Fibroblast of villous mesenchyme (primary cell): ENCODE data around the gene SERINC1. TPM values are rescaled to one million over a fixed set of nuclear protein-coding genes. Genes with fewer than 3 reads are reported as not detected.
"Not testable (repeated sequence)": the region's sequence is repeated elsewhere in the genome, so short reads cannot be mapped to it uniquely, and the experiment has no call there.

ENCODE experiments used
- DNase-seq: peaks from one replicate; pipeline ENCODE4 v3.0.0-alpha.2; 2010; ENCODE audit warnings: low read depth
- H3K4me3 ChIP-seq: 2 replicates; pipeline ENCODE4 v1.5.1; 2011; ENCODE audit warnings: low read depth, mild to moderate bottlenecking, low read length
- total RNA-seq: library from RNA; depleted of rRNA; stranded (reverse); fragments of >200 nt; gene quantifications from 2 replicates; pipeline ENCODE4 v1.2.3, GENCODE V29; 2012
- TF ChIP-seq, protein P1 (sequence below): IDR thresholded peaks from 2 replicates; pipeline ENCODE4 v1.5.1; 2012; ENCODE audit warnings: low read depth, mild to moderate bottlenecking, low read length; ENCODE audit not compliant: insufficient read depth

The SERINC1 gene
- total RNA-seq, 1 donor: 246 TPM

DNA sequence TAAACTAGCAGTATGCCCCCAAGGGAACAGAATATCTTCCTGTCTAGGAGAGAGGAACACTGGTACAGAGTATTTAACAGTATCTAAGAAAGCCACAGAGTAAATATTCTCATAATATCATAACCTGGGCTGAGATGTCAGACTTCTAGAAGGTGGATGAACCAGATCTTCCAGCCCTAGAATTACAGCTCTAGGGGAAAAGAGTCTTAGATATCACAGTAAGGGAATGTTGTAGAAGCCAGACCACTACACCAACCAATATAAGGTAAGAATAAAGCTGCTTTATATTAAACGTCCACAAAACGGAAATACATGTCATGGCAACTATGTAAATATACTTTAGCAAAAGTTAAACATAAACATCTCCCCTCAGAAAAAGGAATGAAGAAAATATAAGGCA is 12.4 kb downstream of the SERINC1 start:
- no peak overlapping the region for H3K4me3 ChIP-seq
- peak; percentile 7 for DNase-seq
- TF ChIP-seq, protein P1, sequence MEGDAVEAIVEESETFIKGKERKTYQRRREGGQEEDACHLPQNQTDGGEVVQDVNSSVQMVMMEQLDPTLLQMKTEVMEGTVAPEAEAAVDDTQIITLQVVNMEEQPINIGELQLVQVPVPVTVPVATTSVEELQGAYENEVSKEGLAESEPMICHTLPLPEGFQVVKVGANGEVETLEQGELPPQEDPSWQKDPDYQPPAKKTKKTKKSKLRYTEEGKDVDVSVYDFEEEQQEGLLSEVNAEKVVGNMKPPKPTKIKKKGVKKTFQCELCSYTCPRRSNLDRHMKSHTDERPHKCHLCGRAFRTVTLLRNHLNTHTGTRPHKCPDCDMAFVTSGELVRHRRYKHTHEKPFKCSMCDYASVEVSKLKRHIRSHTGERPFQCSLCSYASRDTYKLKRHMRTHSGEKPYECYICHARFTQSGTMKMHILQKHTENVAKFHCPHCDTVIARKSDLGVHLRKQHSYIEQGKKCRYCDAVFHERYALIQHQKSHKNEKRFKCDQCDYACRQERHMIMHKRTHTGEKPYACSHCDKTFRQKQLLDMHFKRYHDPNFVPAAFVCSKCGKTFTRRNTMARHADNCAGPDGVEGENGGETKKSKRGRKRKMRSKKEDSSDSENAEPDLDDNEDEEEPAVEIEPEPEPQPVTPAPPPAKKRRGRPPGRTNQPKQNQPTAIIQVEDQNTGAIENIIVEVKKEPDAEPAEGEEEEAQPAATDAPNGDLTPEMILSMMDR: no peak

DNA sequence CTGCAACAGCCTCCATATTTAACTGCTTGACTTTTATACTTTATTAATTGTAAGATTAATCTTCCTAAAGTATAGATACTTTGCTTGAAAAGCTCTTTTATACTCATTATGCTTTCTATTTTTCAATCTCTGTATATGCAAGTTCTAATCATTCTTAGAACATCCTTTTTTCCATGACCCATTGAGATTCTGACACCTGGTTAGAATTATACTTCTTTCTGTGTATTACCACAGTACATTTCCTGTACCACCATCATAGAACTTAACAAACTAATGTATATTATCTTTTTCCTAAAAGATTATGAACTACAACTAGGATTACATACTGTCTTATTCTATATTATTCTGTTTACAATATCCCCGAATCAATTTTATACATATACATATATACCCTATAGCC is 13.5 kb downstream of the SERINC1 start:
- TF ChIP-seq, protein P1: no peak
- DNase-seq: no peak
- H3K4me3 ChIP-seq: no peak overlapping the region

DNA sequence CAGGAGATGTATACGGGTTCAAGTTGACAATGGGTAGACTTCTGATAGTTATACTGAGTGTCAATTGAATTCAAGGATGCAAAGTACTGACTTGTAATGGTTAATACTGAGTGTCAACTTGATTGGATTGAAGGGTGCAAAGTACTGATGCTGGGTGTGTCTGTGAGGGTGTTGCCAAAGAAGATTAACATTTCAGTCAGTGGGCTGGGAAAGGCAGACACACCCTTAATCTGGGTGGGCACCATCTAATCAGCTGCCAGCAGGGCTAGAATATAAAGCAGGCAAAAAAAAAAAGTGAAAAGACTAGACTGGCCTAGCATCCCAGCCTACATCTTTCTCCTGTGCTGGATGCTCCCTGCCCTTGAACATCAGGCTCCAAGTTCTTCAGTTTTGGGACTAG is 16.5 kb downstream of the SERINC1 start:
- DNase-seq, H3K4me3 ChIP-seq: not testable (repeated sequence)

DNA sequence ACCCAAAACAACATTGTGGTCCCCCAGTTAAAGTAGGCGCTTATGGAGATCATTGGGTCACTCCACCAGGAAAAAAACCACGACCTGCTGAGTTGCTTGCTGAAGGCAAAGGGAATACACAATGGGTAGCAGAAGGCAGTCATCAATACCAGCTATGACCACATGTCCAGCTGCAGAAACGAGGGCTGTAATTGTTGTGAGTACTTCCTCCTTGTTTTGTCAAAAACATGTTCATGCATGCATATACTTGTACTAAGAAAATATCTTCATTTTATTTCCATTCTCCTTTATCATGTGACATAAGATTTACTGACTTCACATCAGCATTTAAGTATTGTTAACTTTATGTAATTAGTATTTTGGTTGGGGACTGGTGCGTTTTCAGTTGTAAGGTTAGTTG is 16.9 kb downstream of the SERINC1 start:
- DNase-seq: no peak
- TF ChIP-seq, protein P1: no peak
- no peak overlapping the region for H3K4me3 ChIP-seq

DNA sequence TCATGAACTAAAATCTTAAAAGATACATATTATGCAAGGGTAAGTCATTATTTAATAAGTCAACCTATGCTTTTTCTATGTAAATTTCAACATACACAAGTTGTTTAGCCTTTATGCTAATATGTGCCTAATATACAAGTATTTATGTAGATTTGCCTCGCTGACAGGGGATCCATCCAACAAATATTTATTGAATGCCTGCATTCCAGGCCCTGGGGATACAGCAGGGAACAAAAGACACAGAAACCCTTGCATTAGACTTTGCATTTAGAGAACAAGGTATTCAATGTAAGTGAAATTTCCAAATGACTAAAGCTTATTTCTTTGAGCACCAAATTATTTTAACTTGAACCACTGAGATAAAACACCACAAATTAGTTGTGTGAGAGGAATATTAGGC is 19.1 kb downstream of the SERINC1 start:
- no peak for DNase-seq
- TF ChIP-seq, protein P1: no peak
- no peak overlapping the region for H3K4me3 ChIP-seq

DNA sequence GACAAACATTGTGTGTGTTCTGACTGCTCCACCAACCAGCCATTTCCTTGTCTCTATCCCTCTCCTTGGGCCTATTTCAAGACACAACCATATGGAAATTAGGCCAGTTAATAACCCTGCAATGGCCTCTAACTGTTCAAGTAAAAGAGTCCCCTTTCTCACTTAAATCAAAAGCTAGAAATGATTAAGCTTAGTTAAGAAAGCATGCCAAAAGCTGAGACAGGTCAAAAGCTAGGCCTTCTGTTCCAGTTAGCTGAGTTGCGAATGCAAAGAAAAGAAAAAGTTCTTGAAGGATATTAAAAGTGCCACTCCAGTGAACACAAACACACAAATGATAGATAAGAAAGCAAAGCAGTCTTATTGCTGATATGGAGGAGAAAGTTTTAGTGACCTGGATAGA is 22.5 kb downstream of the SERINC1 start:
- TF ChIP-seq, protein P1: no peak
- H3K4me3 ChIP-seq: no peak overlapping the region
- DNase-seq: no peak

DNA sequence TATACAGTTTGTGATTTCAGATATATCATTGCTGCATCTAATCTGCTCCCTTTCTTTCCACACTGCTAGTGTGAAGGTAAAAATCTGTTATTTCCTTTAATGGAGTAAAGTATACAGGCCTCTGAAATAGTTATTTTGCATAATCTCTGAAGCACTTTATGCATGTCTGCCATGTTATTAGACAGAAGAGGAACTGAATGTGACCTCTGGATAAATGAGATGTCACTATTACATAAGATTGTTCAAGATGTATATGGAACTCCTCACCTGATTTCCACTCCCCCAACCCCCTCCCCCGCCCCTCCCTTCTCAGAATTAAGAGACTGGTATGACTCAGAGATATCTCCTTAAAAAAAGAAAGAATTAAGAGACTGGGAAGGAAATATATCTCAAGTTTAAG is 26.3 kb downstream of the SERINC1 start:
- no peak for DNase-seq
- no peak overlapping the region for H3K4me3 ChIP-seq
- TF ChIP-seq, protein P1: no peak
